ENCODE measurements around the gene IGF2.

IGF2 gene

GRCh38 chr11:2136209-2136951, 2.8 kb downstream of the IGF2 start:
- no peak overlapping the region for H3K4me3 ChIP-seq (replicated peaks; ENCODE audit: low read depth, low read length)
- TF ChIP-seq CTCF (IDR thresholded peaks at IDR 0.05; ENCODE audit: low read depth, low read length, missing control alignments): no peak
- DNase-seq (ENCODE audit: extremely low read depth, low read depth): no peak

- no peak for DNase-seq (ENCODE audit: extremely low read depth, low read depth)
- H3K4me3 ChIP-seq (replicated peaks; ENCODE audit: low read depth, low read length): no peak overlapping the region
- no peak for TF ChIP-seq CTCF (IDR thresholded peaks at IDR 0.05; ENCODE audit: low read depth, low read length, missing control alignments)
Measured at GRCh38 chr11:2135648-2136201, 3.5 kb downstream of the IGF2 start.

- DNase-seq (ENCODE audit: extremely low read depth, low read depth): no peak
- H3K4me3 ChIP-seq (replicated peaks; ENCODE audit: low read depth, low read length): no peak overlapping the region
- TF ChIP-seq CTCF (IDR thresholded peaks at IDR 0.05; ENCODE audit: low read depth, low read length, missing control alignments): no peak
Measured at GRCh38 chr11:2135018-2135569, 4.1 kb downstream of the IGF2 start.

GRCh38 chr11:2134022-2135010, 4.9 kb downstream of the IGF2 start:
- no peak overlapping the region for H3K4me3 ChIP-seq (replicated peaks; ENCODE audit: low read depth, low read length)
- no peak for TF ChIP-seq CTCF (IDR thresholded peaks at IDR 0.05; ENCODE audit: low read depth, low read length, missing control alignments)
- DNase-seq (ENCODE audit: extremely low read depth, low read depth): no peak

- H3K4me3 ChIP-seq (replicated peaks; ENCODE audit: low read depth, low read length): no peak overlapping the region
- DNase-seq (ENCODE audit: extremely low read depth, low read depth): no peak
- no peak for TF ChIP-seq CTCF (IDR thresholded peaks at IDR 0.05; ENCODE audit: low read depth, low read length, missing control alignments)
Measured at GRCh38 chr11:2133241-2134021, 5.8 kb downstream of the IGF2 start.

- DNase-seq (ENCODE audit: extremely low read depth, low read depth): no peak
- no peak overlapping the region for H3K4me3 ChIP-seq (replicated peaks; ENCODE audit: low read depth, low read length)
- TF ChIP-seq CTCF (IDR thresholded peaks at IDR 0.05; ENCODE audit: low read depth, low read length, missing control alignments): no peak
Measured at GRCh38 chr11:2132874-2133240, 6.3 kb downstream of the IGF2 start.
